GM12873 (cell line): ENCODE data around the gene TMEM108.

Source experiments
- CTCF ChIP-seq: IDR thresholded peaks from 2 replicates; pipeline ENCODE4 v1.5.1; 2012; ENCODE audit warnings: low read depth, mild to moderate bottlenecking, moderate library complexity, low read length, control low read depth; ENCODE audit not compliant: insufficient read depth; ENCODE audit errors: missing control alignments

The TMEM108 gene

GRCh38 chr3:133162670-133163305 lies 124.6 kb downstream of the TMEM108 start:
- TF ChIP-seq CTCF: no peak

- no peak for TF ChIP-seq CTCF
These were observed 129.3 kb downstream of the TMEM108 start for GRCh38 chr3:133167340-133168024.

- TF ChIP-seq CTCF: peak; percentile 13
These were observed 129.8 kb downstream of the TMEM108 start for GRCh38 chr3:133168025-133168401.

- TF ChIP-seq CTCF: no peak
These were observed 131.3 kb downstream of the TMEM108 start for GRCh38 chr3:133169331-133170068.

- no peak for TF ChIP-seq CTCF
These were observed 133.6 kb downstream of the TMEM108 start for GRCh38 chr3:133171831-133172230.

GRCh38 chr3:133181392-133182150 lies 143.4 kb downstream of the TMEM108 start:
- TF ChIP-seq CTCF: no peak
